Right hindlimb (tissue), 1 donor: ENCODE measurements around the gene TMEM170A.
"Not testable (repeated sequence)": the region's sequence is repeated elsewhere in the genome, so short reads cannot be mapped to it uniquely, and the experiment has no call there.

Experiments
- DNase-seq: peaks from one replicate; pipeline ENCODE4 v3.0.0-alpha.2; 2018

TMEM170A gene

DNA sequence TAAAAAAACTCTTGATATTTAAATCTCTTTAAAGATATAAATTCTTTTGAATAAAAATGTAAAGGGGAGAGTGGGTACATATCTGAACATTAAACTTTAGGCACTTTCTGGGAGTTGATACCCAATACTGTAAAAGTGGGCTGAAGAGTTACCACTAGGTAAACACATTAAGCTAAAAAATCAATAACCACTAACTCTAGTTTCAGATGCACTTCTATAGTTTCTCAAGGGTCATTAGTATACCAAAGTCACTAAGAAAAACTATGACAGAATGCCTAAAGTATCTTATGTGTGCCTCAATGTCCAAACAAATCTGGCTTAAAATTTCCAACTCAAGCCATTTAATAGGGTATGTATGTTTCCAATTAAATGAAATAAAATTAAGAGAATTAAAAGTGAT lies 18.1 kb downstream of the TMEM170A start:
- no peak for DNase-seq

- DNase-seq: no peak
These were observed 19.2 kb downstream of the TMEM170A start for GRCh38 chr16:75445298-75445697.

DNA sequence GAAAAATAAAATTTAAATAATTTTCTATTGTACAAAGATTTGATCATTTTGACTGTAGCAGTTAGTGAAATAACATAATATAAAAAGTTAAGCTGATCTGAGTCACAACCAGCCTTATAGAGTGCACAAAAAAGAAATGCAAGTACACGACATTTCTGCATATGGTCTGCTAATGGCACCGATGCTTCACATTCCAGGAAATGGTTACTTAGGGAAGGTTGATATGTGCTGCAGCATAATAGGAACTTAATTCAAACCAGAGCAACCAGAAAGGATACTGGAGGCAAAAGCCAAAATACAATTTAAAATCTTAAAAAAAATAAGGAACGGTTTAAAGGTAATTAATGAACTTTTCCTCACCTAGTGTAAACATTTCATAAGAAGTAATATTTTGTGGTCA lies 21.2 kb downstream of the TMEM170A start:
- DNase-seq: no peak

DNA sequence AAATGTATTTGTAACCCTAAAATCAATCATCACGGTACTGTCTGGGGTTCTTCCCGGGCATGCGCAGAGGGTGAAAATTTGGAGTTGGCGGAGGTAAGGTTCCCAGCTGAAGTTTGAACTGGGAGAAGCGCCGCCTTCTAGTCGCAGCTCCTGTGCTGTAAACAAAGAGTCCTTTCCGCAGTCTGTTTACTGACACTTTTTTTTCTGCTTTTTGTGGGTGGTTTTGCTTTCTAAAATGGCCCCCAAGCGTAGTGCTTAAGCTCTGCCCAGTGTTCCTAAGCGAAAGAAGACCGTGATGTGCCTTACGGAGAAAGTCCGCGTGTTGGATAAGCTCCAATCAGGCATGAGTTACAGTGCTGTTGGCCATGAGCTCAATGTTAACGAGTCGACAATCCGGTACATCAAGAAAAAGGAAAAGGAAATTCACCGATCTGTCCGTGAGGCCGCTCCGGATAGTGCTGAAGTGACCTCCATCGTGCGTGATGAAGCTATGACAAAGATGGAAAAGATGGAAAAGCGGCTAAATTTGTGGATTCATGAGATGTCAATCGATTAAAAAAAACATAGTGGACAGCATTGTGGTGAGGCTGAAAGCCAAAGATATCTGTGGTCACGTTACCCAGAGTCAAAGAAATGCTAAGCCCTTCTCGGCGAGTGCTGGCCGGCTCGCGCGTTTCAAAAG lies 30.6 kb downstream of the TMEM170A start:
- peak; percentile 87 for DNase-seq

DNA sequence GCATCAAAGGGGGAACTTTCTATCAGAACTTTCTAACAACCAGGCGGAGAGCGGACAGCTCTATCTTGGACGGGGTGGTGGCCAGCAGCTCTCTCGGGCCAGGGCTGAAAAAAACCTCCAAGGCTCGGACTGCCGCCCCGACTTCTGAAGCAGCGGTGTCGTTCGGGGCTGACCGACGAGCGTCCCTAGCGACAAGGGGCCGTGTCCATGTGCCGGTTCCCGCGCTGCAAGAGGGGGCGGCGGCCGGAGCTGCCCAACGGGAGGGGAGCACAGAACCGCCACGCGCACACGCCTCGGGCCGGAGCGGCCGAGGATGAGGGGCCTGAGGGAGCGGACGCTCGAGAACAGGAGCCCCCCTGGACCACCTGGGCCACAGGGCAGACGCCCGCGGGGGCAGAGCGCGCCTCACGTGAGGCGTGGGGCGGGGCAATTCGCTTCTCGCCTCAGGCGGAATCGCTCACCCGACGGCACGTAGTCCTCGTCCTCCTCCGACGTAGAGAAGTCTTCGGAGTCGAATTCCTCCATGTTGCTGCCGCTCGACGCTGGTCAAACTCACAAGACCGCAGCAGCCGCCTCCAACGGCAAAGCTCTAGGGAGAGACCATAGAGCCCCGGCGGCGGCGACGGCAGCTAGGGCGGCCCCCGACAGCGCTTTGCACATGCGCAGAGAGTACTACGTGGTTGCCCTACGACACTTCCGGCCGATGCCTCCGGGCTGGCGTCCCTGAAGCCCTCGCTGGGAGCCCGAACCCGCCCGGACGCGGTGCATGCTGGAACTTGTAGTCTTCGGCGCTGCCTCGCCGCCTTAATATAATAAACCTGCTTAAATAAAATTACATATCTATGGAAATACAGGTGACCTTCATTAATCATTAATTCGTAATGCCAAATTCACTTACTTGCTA lies 31.4 kb downstream of the TMEM170A start, which contains the start of gene CFDP1:
TSS of gene CFDP1 (minus strand) at position 676 of the 904 bp plus-strand sequence. CDS start at position 525, 151 bp downstream.
- DNase-seq: peak; percentile 97

DNA sequence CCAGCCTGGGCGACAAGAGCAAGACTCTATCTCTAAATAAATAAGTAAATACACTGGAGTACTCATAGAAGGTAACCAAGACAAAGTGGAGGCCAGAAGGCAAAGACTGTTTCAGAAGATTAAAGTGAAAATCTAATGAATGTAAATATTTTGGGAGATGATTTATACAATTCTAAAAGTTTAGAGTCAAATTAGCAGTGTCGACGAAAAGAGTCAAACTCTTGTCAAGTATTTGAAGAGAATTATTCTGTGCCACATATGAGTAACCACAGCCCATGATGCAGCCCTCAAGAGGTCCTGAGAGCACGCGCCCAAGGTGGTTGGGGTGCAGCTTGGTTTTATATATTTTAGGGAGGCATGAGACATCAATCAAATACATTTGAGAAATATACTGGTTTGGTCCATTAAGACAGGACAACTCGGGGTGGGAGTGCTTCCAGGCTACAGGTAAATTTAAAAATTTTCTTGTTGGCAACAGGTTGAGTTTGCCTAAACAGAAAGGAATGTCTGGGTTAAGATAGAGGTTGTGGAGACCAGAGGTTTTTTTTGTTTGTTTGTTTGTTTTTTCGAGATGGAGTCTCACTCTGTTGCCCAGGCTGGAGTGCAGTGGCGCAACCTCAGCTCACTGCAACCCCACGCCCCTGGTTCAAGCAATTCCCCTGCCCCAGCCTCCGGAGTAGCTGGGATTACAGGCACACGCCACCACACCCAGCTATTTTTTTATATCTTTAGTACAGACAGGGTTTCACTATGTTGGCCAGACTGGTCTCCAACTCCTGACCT lies 34.7 kb downstream of the TMEM170A start:
- DNase-seq: no peak

DNA sequence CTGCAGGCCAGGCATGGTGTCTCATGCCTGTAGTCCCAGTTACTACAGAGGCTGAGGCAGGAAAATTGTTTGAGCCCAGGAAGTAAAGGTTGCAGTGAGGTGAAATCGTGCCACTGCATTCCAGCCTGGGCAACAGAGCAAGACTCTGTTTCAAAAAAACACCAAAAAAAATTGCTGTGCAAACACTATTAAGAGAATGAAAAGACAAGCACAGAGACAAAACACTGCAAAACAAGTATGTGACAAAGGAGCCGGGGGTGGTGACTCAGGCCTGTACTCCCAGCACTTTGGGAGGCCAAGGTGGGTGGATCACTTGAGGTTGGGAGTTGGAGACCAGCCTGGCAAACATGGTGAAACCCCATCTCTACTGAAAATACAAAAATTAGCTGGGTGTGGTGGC lies 38.0 kb downstream of the TMEM170A start:
- DNase-seq: not testable (repeated sequence)

GRCh38 chr16:75424105-75424762 lies 40.3 kb downstream of the TMEM170A start:
- DNase-seq: not testable (repeated sequence)

DNA sequence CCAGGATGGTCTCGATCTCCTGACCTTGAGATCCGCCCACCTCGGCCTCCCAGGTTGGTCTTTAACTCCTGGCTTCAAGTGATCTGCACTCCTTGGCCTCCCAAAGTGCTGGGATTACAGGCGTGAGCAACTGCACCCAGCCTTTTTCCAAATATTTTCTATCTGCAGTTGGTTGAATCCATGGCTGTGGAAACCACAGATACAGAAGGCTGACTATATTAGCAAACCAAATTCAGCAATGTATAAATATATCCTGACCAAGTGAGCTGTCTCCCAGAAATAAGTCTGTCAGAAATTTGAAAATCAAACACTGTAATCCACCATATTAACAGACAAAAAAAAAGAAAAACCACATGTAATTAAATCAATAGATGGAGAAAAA lies 40.8 kb downstream of the TMEM170A start:
- no peak for DNase-seq

GRCh38 chr16:75421820-75422126 lies 42.7 kb downstream of the TMEM170A start:
- no peak for DNase-seq

- peak; percentile 82 for DNase-seq
These were observed 43.3 kb downstream of the TMEM170A start for GRCh38 chr16:75420987-75421819.

- no peak for DNase-seq
These were observed 47.5 kb downstream of the TMEM170A start for GRCh38 chr16:75416904-75417565.

DNA sequence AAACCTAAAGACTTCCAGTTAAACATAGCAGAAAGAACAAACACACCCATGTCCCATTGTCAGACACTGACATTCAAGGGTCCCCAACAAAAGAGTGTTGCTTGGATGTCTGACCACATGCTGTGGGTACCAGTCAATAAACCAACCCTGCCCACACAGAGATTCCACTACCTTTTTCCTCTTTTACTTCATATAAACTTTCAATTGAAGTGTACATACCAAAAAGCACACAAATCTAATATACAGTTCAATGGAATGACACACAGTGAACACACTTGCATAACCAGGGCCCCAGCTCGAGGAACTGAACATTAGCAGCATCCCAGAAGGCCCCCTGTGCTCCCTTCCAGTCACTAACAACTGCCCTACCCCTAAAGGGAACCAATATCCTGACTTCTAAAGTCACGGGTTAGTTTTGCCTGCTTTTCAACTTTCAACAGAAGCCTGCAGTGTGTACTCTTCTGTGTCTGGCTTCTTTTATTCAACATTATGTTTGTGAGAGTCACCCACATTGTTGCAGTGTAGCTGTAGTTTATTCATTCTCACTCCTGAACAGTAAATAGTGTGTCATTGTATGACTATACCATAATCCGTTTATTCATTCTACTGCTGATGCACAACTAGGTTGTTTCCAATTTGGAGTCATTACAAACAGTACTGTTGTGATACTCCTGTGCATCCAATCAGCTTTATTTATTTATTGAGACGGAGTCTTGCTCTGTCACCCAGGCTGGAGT lies 49.2 kb downstream of the TMEM170A start:
- DNase-seq: no peak

GRCh38 chr16:75413951-75414350 lies 50.5 kb downstream of the TMEM170A start:
- no peak for DNase-seq

- no peak for DNase-seq
These were observed 57.5 kb downstream of the TMEM170A start for GRCh38 chr16:75406943-75407342.

DNA sequence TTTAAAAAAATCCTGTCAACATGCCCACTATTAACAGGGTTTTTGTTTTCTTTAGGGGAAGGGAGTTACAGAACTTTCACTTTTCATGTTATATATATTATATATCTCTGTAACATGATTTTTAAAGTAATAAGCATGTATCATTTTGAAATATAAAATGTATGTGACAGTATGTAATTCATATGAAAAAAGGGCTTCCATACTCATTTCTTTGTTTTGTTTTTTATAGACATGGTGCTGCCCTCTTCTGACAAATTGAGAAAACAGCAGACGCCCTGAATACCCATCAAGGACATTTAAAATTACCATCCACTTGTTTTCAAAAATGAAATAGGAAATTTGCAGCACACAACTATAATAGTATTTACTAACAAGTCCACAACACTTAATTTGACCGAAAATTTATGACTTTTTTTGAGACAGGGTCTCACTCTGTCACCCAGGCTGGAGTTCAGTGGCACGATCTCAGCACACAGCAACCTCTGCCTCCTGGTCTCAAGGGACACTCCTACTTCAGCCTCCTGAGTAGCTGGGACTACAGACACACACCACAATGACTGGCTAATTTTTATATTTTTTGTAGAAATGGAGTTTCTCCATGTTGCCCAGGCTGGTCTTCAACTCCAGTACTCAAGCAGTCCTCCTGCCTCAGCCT lies 61.5 kb downstream of the TMEM170A start:
- peak; percentile 20 for DNase-seq

DNA sequence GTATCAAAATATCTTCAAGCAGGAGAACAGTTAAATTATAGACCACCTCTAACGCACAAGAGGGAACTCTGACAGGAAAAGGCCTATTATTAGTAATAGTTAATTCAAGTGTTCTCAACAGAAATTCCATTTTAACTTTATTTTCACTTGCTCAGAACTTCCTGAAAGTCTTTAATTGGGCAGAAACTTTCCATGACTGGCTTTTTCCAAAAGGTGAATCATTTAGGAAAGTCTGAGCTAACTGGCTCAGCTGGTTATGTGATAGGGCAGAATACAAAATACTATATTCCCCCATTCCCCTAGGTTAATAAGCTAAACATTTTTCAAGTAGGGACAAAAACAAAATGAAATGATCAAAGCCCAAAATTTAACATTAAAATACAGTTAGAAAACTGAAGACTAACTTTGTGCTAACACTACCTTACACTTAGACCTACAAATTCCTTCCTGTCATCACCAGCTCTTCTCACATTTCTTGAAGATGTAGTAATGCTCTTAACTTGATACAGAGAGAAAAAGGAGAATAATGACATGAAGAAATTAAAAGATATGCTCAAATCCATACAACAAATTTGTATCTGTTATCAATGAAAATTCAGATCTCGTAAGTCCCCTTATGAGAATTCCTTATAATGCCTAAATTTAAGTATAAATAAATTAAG lies 62.2 kb downstream of the TMEM170A start:
- no peak for DNase-seq

- no peak for DNase-seq
These were observed 62.8 kb downstream of the TMEM170A start for GRCh38 chr16:75401691-75402090.

- no peak for DNase-seq
These were observed 66.2 kb downstream of the TMEM170A start for GRCh38 chr16:75398333-75398732.
